IMR-90 (cell line): ENCODE data around the gene MECR. TPM values are rescaled to one million over a fixed set of nuclear protein-coding genes. Genes with fewer than 3 reads are reported as not detected.

ENCODE experiments used
- ATAC-seq: fragments of 200-7000 bp; cut with Tn5 transposase; 2 replicates; pipeline ENCODE4 v1.9.1; 2020; ENCODE audit warnings: low read depth, mild to moderate bottlenecking, moderate library complexity
- BruUV-seq: library from RNA; stranded (reverse); fragments of 400-500 nt; replicated peaks from 2 replicates; lab custom pipeline; 2021; lab: Mats Ljungman, UMichigan
- CTCF ChIA-PET: fragments of 300-600 bp; formaldehyde crosslinking; extraction: SDS; loops from one replicate; lab custom pipeline; 2021; ENCODE audit warnings: antibody characterized with exemption; lab: Yijun Ruan, JAX
- POLR2A ChIA-PET: fragments of 300-600 bp; sonication (Branson Sonifier 250); formaldehyde crosslinking; loops from one replicate; lab custom pipeline; 2022; ENCODE audit warnings: antibody characterized with exemption; ENCODE audit not compliant: unreplicated experiment; lab: Charles Lee
- DNase-seq: peaks from one replicate; pipeline ENCODE4 v3.0.0; 2013
- H2AFZ ChIP-seq: replicated peaks from 2 replicates; pipeline ENCODE3; 2013; ENCODE audit warnings: low read length, mild to moderate bottlenecking; ENCODE audit not compliant: poor library complexity
- H2AK5ac ChIP-seq: 2 replicates; pipeline ENCODE4 v1.6.1; 2013; ENCODE audit warnings: low read depth, low read length, inconsistent platforms
- H2AK9ac ChIP-seq: replicated peaks from 2 replicates; pipeline ENCODE3; 2013; ENCODE audit warnings: mild to moderate bottlenecking, low read depth, low read length, moderate library complexity; ENCODE audit not compliant: poor library complexity
- H2BK120ac ChIP-seq: 2 replicates; pipeline ENCODE4 v1.6.1; 2013; ENCODE audit warnings: low read depth, low read length, inconsistent platforms
- H2BK15ac ChIP-seq: 3 replicates; pipeline ENCODE4 v1.6.1; 2013; ENCODE audit warnings: low read depth, low read length, inconsistent platforms
- H2BK20ac ChIP-seq: 2 replicates; pipeline ENCODE4 v1.6.1; 2013; ENCODE audit warnings: low read depth, mild to moderate bottlenecking, inconsistent platforms, low read length, moderate library complexity
- H2BK5ac ChIP-seq: 2 replicates; pipeline ENCODE4 v1.6.1; 2013; ENCODE audit warnings: mild to moderate bottlenecking, low read depth, low read length, inconsistent platforms; ENCODE audit not compliant: poor library complexity, severe bottlenecking
- H3K14ac ChIP-seq: replicated peaks from 2 replicates; pipeline ENCODE4 v1.6.1; 2013; ENCODE audit warnings: low read depth, low read length, inconsistent platforms
- H3K18ac ChIP-seq: 2 replicates; pipeline ENCODE4 v1.6.1; 2013; ENCODE audit warnings: low read depth, low read length, control low read depth
- H3K23ac ChIP-seq: 2 replicates; pipeline ENCODE4 v1.6.1; 2013; ENCODE audit warnings: low read depth, low read length, inconsistent platforms
- H3K27ac ChIP-seq: 2 replicates; pipeline ENCODE4 v1.5.1; 2013; ENCODE audit warnings: mild to moderate bottlenecking, control low read depth, low read length; ENCODE audit not compliant: insufficient read depth
- H3K27me3 ChIP-seq: 2 replicates; pipeline ENCODE4 v1.6.1; 2013; ENCODE audit warnings: low read length; ENCODE audit not compliant: control insufficient read depth, insufficient read depth
- H3K36me3 ChIP-seq: 2 replicates; pipeline ENCODE4 v1.6.1; 2013; ENCODE audit warnings: low read length, mixed read lengths; ENCODE audit not compliant: control insufficient read depth, insufficient read depth
- H3K4ac ChIP-seq: 2 replicates; pipeline ENCODE4 v1.6.1; 2013; ENCODE audit warnings: low read depth, low read length, inconsistent platforms
- H3K4me1 ChIP-seq: 2 replicates; pipeline ENCODE4 v1.6.1; 2013; ENCODE audit warnings: low read length, mixed read lengths; ENCODE audit not compliant: control insufficient read depth, insufficient read depth
- H3K4me2 ChIP-seq: 2 replicates; pipeline ENCODE4 v1.6.1; 2013; ENCODE audit warnings: low read depth, mild to moderate bottlenecking, control low read depth, low read length, moderate library complexity
- H3K4me3 ChIP-seq: 2 replicates; pipeline ENCODE4 v1.5.1; 2013; ENCODE audit warnings: low read depth, mild to moderate bottlenecking, control low read depth, low read length, moderate library complexity; ENCODE audit not compliant: insufficient read depth
- H3K56ac ChIP-seq: 2 replicates; pipeline ENCODE4 v1.6.1; 2013; ENCODE audit warnings: low read length, inconsistent platforms; ENCODE audit not compliant: insufficient read depth; ENCODE audit errors: extremely low read depth
- H3K79me1 ChIP-seq, 2 experiments: 2 replicates each; pipeline ENCODE4 v1.6.1; 2013; ENCODE audit warnings: low read length in 2 of 2, inconsistent platforms in 1 of 2, low read depth in 1 of 2
- H3K9ac ChIP-seq: 2 replicates; pipeline ENCODE4 v1.6.1; 2013; ENCODE audit warnings: low read depth, low read length, control low read depth
- H3K9me1 ChIP-seq: 2 replicates; pipeline ENCODE4 v1.6.1; 2013; ENCODE audit warnings: low read length, inconsistent platforms; ENCODE audit not compliant: insufficient read depth
- H3K9me3 ChIP-seq: 2 replicates; pipeline ENCODE4 v1.6.1; 2013; ENCODE audit warnings: low read length; ENCODE audit not compliant: control insufficient read depth, insufficient read depth
- H4K20me1 ChIP-seq: 2 replicates; pipeline ENCODE4 v1.6.1; 2013; ENCODE audit warnings: low read length, inconsistent platforms; ENCODE audit not compliant: insufficient read depth
- H4K5ac ChIP-seq: 2 replicates; pipeline ENCODE4 v1.6.1; 2013; ENCODE audit warnings: mild to moderate bottlenecking, low read depth, low read length, control low read depth
- H4K8ac ChIP-seq, 2 experiments: 2 replicates each; pipeline ENCODE4 v1.6.1; 2013; ENCODE audit warnings: low read depth in 2 of 2, low read length in 2 of 2, control low read depth in 1 of 2, inconsistent platforms in 1 of 2
- H4K91ac ChIP-seq: 2 replicates; pipeline ENCODE4 v1.6.1; 2013; ENCODE audit warnings: low read depth, low read length, inconsistent platforms; ENCODE audit not compliant: insufficient read depth
- BHLHE40 ChIP-seq: fragments of 150-350 bp; IDR thresholded peaks from 2 replicates; pipeline ENCODE4 v1.6.1; 2016; ENCODE audit warnings: mild to moderate bottlenecking, low read depth, low read length
- CEBPB ChIP-seq: IDR thresholded peaks from 2 replicates; pipeline ENCODE4 v1.6.1; 2012; ENCODE audit warnings: low read depth, low read length, improper control_type of control experiment
- CHD1 ChIP-seq: IDR thresholded peaks from 2 replicates; pipeline ENCODE4 v1.6.1; 2012; ENCODE audit warnings: low read depth, low read length, improper control_type of control experiment
- CTCF ChIP-seq: conservative IDR thresholded peaks from 2 replicates; pipeline ENCODE4 v1.5.1; 2012; ENCODE audit warnings: mild to moderate bottlenecking, low read depth, low read length, improper control_type of control experiment
- ELK1 ChIP-seq: fragments of 150-350 bp; IDR thresholded peaks from 2 replicates; pipeline ENCODE4 v1.6.1; 2016; ENCODE audit warnings: low read depth, mild to moderate bottlenecking, low read length, moderate library complexity, borderline replicate concordance
- FOS ChIP-seq: fragments of 150-350 bp; IDR thresholded peaks from 2 replicates; pipeline ENCODE4 v1.6.1; 2016; ENCODE audit warnings: low read depth, low read length
- MAFK ChIP-seq: IDR thresholded peaks from 2 replicates; pipeline ENCODE4 v1.6.1; 2012; ENCODE audit warnings: low read depth, low read length, improper control_type of control experiment
- MAZ ChIP-seq: IDR thresholded peaks from 2 replicates; pipeline ENCODE4 v1.6.1; 2012; ENCODE audit warnings: low read depth, mild to moderate bottlenecking, low read length, improper control_type of control experiment, moderate library complexity, borderline replicate concordance
- MXI1 ChIP-seq: IDR thresholded peaks from 2 replicates; pipeline ENCODE4 v1.6.1; 2012; ENCODE audit warnings: low read depth, mild to moderate bottlenecking, low read length, moderate library complexity, borderline replicate concordance
- NFE2L2 ChIP-seq: fragments of 150-350 bp; IDR thresholded peaks from 2 replicates; pipeline ENCODE4 v1.6.1; 2016; ENCODE audit warnings: low read depth, mild to moderate bottlenecking, low read length
- POLR2A ChIP-seq: IDR thresholded peaks from 2 replicates; pipeline ENCODE4 v1.6.1; 2012; ENCODE audit warnings: mild to moderate bottlenecking, low read depth, low read length
- RAD21 ChIP-seq: IDR thresholded peaks from 2 replicates; pipeline ENCODE4 v1.6.1; 2012; ENCODE audit warnings: low read length, improper control_type of control experiment
- RCOR1 ChIP-seq: IDR thresholded peaks from 2 replicates; pipeline ENCODE4 v1.6.1; 2012; ENCODE audit warnings: mild to moderate bottlenecking, low read length, improper control_type of control experiment; ENCODE audit not compliant: insufficient replicate concordance
- RFX5 ChIP-seq: IDR thresholded peaks from 2 replicates; pipeline ENCODE4 v1.8.0; 2012; ENCODE audit warnings: low read depth, mild to moderate bottlenecking, low read length, moderate library complexity
- SMC3 ChIP-seq: fragments of 150-350 bp; IDR thresholded peaks from 2 replicates; pipeline ENCODE4 v1.6.1; 2016; ENCODE audit warnings: low read depth, mild to moderate bottlenecking, antibody characterized with exemption, low read length, moderate library complexity
- USF2 ChIP-seq: fragments of 150-350 bp; IDR thresholded peaks from 2 replicates; pipeline ENCODE4 v1.6.1; 2017; ENCODE audit warnings: mild to moderate bottlenecking, antibody characterized with exemption, low read length, low read depth
- WGBS, 2 experiments: methylation state at CpG; one replicate each; pipeline versions ENCODE4 v1.1.5 to v1.1.7; 2013; ENCODE audit warnings: missing lambda C conversion rate in 2 of 2; ENCODE audit not compliant: insufficient read length in 1 of 2; ENCODE audit errors: extremely low coverage in 2 of 2; 5-methylcytosine and 5-hydroxymethylcytosine counted together
- dilution Hi-C: fragments of 300-500 bp; cut with HindIII; formaldehyde crosslinking; loops from one replicate; pipeline ENCODE4 v1.14.3; 2018; ENCODE audit warnings: low sequenced_read_pairs; ENCODE audit not compliant: unreplicated experiment
- in situ Hi-C: fragments of 300-500 bp; cut with MboI; formaldehyde crosslinking; loops from 3 replicates; pipeline ENCODE4 v1.14.3; 2019; ENCODE audit warnings: low sequenced_read_pairs, inconsistent platforms, mixed read lengths
- intact Hi-C: fragments of 100-400 bp; cut with micrococcal nuclease; formaldehyde crosslinking; loops from 2 replicates; pipeline ENCODE4 v1.10.0; 2022
- polyA plus RNA-seq, 3 experiments: library from polyadenylated mRNA; depleted of rRNA; stranded (reverse); fragments of >200 nt; gene quantifications; 2 replicates each; pipeline ENCODE4 v1.2.3, GENCODE V29; 2012; ENCODE audit warnings: low replicate concordance in 1 of 3
- total RNA-seq: library from RNA; depleted of rRNA; stranded (reverse); fragments of >200 nt; gene quantifications from 2 replicates; pipeline ENCODE4 v1.2.3, GENCODE V29; 2012

The MECR gene
- total and polyA plus RNA-seq, 2 of the 4 experiments (the other 2 are of a cell fraction): 20.3 to 24.8 TPM

GRCh38 chr1:29190718-29191117 is 40.0 kb downstream of the MECR start:
- Histone ChIP-seq H3K4me1 (no peaks in the 10 kb centered on the region; the same call in 1 of the 2 replicates), H4K91ac (no peak overlapping the region), H2AK5ac (no peak overlapping the region), H3K4ac (no peak overlapping the region), H3K9me3 (no peaks in the 10 kb centered on the region), H4K20me1 (no peaks in the 10 kb centered on the region), H3K27me3 (no peaks in the 10 kb centered on the region), H3K56ac (no peak overlapping the region), H3K4me3 (no peak overlapping the region), H3K18ac (no peak overlapping the region), H2BK15ac (no peak overlapping the region), H2AK9ac (no peak overlapping the region), H4K5ac (no peak overlapping the region), H3K27ac (no peak overlapping the region), H3K36me3 (peaks cover 14% of the 10 kb centered on the region), H3K4me2 (no peak overlapping the region), H2BK120ac (no peak overlapping the region), H2BK5ac (no peak overlapping the region), H3K9ac (no peak overlapping the region), H3K14ac (no peak overlapping the region), H2BK20ac (no peak overlapping the region), H2AFZ (no peak overlapping the region), H3K23ac (no peak overlapping the region), H3K79me1 (0 out of 4 replicates have a peak, but pooled peaks cover 0 to 1% of the 10 kb centered on the region in 2 experiments), H3K9me1 (peaks cover 15% of the 10 kb centered on the region; the same call in 1 of the 2 replicates), H4K8ac (no peak overlapping the region)
- TF ChIP-seq MXI1 (no peak), ELK1 (no peak), FOS (no peak), MAZ (no peak), BHLHE40 (no peak), USF2 (no peak), RFX5 (no peak), SMC3 (no peak), CTCF (no peak), MAFK (no peak), POLR2A (no peak), CHD1 (no peak), CEBPB (no peak), RAD21 (no peak), RCOR1 (no peak), NFE2L2 (no peak)
- ATAC-seq (no peak), DNase-seq (no peak)
- in situ Hi-C loops: no loop called here
- intact Hi-C loops: loop anchor here (10.0 kb wide), 1 partner anchor 546 kb away; the partner anchor contains the start of genes RNU11 and TAF12
- dilution Hi-C loops: no loop called here
- 100% methylated on average over 1 of the region's 6 CpGs; no CpG with 5 or more reads in 1 of the 2 experiments for WGBS, 2 experiments
- CTCF ChIA-PET: no interaction called here
- no TSS peak for BruUV-seq
- POLR2A ChIA-PET: no interaction called here
